Activated T-cell treated with anti-CD3 and anti-CD28 coated beads, Interleukin-2, amount 50 U/mL, for 24 hours (primary cell): ENCODE results near the gene VWA1.
"Not testable (repeated sequence)": the region's sequence is repeated elsewhere in the genome, so short reads cannot be mapped to it uniquely, and the experiment has no call there.

Experiments used
- DNase-seq: peaks from one replicate; pipeline ENCODE4 v3.0.0-alpha.2; 2020
- H3K27ac Mint-ChIP-seq: 2 replicates; pipeline ENCODE4 v1.8.0; 2020; ENCODE audit warnings: mild to moderate bottlenecking, mixed read lengths
- H3K27me3 Mint-ChIP-seq: 2 replicates; pipeline ENCODE4 v1.8.0; 2020; ENCODE audit warnings: mixed read lengths
- H3K36me3 Mint-ChIP-seq: 2 replicates; pipeline ENCODE4 v1.8.0; 2020; ENCODE audit warnings: low read depth, mixed read lengths
- H3K4me1 Mint-ChIP-seq: 2 replicates; pipeline ENCODE4 v1.8.0; 2020; ENCODE audit warnings: low read depth, mixed read lengths
- H3K4me3 Mint-ChIP-seq: 2 replicates; pipeline ENCODE4 v1.8.0; 2020; ENCODE audit warnings: mild to moderate bottlenecking, moderate library complexity, mixed read lengths
- H3K9me3 Mint-ChIP-seq: 2 replicates; pipeline ENCODE4 v1.8.0; 2020; ENCODE audit warnings: mixed read lengths

The VWA1 gene

DNA sequence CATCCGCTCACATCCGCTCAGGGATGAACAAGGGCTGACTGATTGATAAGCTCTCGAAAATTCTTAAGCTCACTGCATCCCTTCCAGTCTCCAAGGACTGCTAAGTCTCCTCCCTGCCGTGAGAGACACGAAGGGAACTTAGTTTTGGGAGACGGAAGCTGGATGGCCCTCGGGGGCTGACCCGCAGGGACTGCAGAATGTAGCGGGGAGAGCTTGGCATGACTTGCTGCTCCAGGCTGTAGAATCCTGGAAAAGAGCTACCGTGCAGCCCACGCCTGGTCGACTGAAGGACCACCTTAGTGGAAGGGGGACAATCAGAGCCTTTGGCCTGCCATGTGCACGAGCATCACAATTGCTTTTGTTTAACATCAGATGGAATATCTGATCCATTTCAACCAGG lies 19.7 kb upstream of the VWA1 start:
- no peak for DNase-seq
- Mint-ChIP-seq H3K9me3 (no peaks in the 10 kb centered on the region), H3K36me3 (peaks cover 2% of the 10 kb centered on the region), H3K27ac (no peak overlapping the region), H3K4me3 (no peak overlapping the region), H3K4me1 (peaks cover 18% of the 10 kb centered on the region), H3K27me3 (peaks cover 2% of the 10 kb centered on the region)

DNA sequence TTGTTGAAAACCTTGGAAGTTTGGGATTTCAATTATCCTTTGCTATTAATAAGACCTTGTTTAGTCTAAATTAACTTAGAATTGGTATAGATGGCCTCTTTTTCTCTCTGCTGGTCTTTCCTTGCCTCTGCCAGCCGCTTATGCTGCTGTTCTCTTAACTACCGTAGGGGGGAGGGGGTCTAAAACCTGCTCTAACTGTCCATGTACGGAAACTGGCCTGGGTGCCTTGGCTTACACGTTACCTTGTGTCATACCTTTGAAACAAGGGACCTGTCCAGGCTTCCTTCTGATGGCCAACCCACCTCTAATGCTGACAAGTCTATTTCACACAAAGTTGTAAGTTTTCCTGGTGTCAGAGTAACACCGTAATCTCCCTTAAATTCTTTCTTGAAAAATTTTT lies 18.1 kb upstream of the VWA1 start:
- H3K36me3 Mint-ChIP-seq, H3K27ac Mint-ChIP-seq, DNase-seq, H3K4me3 Mint-ChIP-seq, H3K9me3 Mint-ChIP-seq: not testable (repeated sequence)
- Mint-ChIP-seq H3K27me3 (peaks cover 12% of the 10 kb centered on the region), H3K4me1 (peaks cover 13% of the 10 kb centered on the region)

DNA sequence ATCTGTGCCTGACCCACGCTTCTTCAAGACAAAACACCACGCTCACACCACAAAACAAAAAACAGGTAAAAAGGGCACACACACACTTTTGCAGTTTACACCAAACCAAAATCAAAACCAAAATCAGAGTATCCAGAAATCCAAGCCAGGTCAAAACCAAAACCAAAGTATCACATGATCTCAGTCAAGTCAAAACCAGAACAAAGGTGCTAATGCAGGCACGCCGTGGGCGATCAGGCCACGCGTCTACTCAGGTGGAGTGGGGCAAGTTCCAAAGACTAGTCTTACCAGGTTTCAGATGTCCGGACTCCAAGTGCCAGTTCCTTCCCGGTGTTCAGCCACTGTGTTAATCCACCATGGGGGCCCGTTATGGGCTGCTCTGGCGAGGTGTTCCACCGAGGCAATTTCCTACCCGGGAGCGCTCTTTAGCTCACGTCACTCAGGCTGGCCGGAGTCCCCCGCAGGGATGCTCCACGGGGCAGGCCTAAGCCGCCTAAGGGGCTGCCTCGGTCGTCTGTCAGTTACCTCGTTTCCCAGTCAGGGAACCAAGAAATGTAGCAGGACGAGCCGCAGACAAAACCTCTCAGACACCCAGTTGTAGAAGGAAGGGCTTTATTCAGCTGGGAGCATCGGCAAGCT lies 17.5 kb upstream of the VWA1 start:
- peaks cover 15% of the 10 kb centered on the region for H3K4me1 Mint-ChIP-seq
- not testable (repeated sequence) for H3K4me3 Mint-ChIP-seq, H3K27ac Mint-ChIP-seq, H3K36me3 Mint-ChIP-seq, H3K9me3 Mint-ChIP-seq, DNase-seq
- H3K27me3 Mint-ChIP-seq, result peaks cover 18% of the 10 kb centered on the region

DNA sequence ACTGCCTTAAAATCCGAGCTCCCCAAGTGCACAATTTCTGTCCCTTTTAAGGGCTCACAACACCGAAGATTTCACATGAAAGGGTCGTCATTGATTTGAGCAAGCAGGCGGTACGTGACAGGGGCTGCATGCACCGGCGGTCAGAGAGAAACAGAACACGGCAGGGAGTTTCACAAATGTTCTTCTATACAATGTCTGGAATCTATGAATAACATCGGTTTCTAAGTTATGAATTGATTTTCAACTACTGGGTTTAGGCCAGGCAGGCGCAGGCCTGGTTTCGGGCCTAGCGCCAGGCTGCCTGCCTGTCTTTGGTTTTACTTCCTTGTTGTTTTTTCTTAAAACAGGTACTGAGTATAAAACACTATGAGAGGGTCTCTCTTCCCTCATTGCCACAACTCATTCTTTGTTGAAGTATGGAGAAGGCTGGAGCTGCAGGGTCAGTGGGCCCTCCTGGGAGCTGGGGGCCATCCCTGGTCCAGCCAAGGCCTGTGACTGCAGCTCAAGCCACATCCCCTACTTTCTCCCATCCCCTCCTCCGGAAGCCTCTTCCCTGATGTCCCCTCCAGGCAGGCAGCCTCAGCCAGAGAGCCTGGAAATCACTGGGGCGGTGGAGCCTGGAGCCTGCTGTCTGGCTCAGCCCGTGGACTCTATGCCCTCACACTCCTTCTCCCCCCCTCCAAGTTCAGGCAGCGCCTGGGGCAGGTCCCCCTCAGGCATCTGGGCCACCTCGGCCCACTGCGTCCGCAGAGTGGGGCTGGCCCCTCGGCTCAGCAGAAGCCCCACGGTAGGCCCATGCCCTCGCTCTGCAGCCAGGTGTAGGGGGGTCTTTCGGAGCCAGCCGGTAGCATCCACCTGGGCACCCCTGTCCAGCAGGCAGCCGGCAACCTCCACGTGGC lies 16.8 kb upstream of the VWA1 start:
- H3K9me3 Mint-ChIP-seq, result no peaks in the 10 kb centered on the region
- H3K27me3 Mint-ChIP-seq, result peaks cover 21% of the 10 kb centered on the region
- H3K4me3 Mint-ChIP-seq, result no peak overlapping the region
- no peaks in the 10 kb centered on the region for H3K36me3 Mint-ChIP-seq
- H3K4me1 Mint-ChIP-seq, result peaks cover 16% of the 10 kb centered on the region
- H3K27ac Mint-ChIP-seq, result no peak overlapping the region
- DNase-seq, result no peak

DNA sequence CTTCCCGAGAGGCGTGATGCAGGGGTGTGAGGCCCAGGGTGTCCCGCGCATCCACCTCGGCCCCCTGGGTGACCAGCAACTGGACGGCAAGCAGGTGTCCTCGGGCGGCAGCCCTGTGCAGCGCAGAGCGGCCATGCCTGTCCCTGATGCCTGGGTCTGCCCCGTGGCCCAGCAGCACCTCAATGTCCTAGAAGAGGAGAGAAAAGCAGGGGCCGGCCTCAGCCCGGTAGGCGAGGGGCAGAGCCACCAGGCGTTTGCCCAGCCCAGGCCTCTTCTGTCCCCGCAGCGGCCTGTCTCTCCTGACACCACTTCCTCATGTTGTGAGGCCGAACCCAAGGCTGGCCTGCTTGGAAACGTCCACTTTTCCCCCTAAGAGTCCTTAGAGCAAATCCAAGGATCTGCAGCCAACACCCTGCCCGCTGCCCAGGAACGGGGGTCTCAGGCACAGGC lies 16.1 kb upstream of the VWA1 start:
- Mint-ChIP-seq H3K9me3 (no peaks in the 10 kb centered on the region), H3K4me1 (peaks cover 16% of the 10 kb centered on the region), H3K27me3 (peaks cover 21% of the 10 kb centered on the region), H3K4me3 (no peak overlapping the region), H3K36me3 (no peaks in the 10 kb centered on the region), H3K27ac (no peak overlapping the region)
- DNase-seq, result no peak

DNA sequence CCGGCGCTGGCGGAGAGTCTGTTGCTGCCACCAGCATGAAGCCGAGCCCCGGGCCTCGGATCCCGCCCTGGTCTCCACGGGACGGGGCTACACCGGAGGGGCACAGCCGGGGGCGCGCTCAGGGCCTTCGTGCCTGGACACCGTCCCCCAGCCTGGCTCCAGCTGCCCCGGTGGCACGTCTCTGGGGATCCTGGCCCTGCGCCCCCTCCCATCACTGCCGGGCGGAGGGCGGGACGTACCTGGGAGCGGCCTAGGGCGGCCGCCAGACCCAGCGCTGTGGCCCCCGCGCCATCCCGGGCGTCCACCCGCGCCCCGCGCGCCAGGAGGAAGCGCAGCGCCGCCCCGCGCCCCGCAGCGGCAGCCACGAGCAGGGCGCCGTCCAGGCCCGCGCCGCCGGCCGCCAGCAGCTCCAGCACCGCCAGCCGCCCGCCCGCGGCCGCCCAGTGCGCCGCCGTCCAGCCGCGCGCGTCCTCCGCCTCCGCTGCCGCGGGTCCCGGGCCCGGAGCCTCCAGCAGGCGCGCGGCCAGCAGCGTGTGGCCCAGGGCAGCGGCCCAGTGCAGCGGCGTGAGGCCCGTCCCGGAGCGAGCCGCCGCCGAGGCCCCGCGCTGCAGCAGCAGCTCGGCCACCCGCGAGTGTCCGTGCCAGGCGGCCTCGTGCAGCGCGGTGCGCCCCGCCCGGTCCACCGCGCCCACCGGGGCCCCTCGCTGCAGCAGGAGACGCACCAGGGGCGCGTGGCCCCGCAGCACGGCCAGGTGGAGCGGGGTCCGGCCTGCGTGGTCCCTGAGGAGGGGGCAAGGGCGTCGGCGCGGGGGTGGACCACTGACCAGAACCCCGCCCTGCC lies 15.5 kb upstream of the VWA1 start:
- DNase-seq, result no peak
- H3K27ac Mint-ChIP-seq, result no peak overlapping the region

DNA sequence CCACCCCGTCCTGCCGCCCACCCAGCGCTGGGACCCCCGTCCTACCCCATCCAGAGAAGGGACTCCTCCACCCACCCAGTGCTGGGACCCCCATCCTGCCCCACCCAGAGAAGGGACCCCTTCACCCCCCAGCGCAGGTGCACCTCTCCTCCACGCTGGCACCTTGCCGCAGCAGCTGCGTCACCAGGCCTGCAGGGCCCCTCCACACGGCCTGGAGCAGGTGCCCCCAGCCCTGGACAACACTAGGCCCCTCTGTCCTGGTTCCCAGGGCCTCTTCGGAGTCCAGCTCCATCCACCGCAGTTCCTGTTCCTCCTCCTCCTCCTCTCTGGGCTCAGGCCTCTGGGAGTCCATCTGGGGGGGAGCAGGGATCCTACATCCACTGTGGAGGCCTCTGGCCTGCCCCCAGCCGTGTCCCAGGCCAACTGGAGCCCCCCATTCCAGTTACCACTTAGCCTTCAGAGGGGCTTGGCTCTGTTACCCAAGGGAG lies 14.8 kb upstream of the VWA1 start:
- Mint-ChIP-seq H3K27ac (no peak overlapping the region), H3K4me3 (no peak overlapping the region), H3K9me3 (no peaks in the 10 kb centered on the region), H3K36me3 (no peaks in the 10 kb centered on the region), H3K4me1 (peaks cover 16% of the 10 kb centered on the region), H3K27me3 (peaks cover 32% of the 10 kb centered on the region)
- DNase-seq, result no peak

More for the DNA sequence above, 15.5 kb upstream of the VWA1 start:
- Mint-ChIP-seq H3K36me3 (no peaks in the 10 kb centered on the region), H3K9me3 (no peaks in the 10 kb centered on the region), H3K4me1 (peaks cover 16% of the 10 kb centered on the region), H3K4me3 (no peak overlapping the region), H3K27me3 (peaks cover 27% of the 10 kb centered on the region)

DNA sequence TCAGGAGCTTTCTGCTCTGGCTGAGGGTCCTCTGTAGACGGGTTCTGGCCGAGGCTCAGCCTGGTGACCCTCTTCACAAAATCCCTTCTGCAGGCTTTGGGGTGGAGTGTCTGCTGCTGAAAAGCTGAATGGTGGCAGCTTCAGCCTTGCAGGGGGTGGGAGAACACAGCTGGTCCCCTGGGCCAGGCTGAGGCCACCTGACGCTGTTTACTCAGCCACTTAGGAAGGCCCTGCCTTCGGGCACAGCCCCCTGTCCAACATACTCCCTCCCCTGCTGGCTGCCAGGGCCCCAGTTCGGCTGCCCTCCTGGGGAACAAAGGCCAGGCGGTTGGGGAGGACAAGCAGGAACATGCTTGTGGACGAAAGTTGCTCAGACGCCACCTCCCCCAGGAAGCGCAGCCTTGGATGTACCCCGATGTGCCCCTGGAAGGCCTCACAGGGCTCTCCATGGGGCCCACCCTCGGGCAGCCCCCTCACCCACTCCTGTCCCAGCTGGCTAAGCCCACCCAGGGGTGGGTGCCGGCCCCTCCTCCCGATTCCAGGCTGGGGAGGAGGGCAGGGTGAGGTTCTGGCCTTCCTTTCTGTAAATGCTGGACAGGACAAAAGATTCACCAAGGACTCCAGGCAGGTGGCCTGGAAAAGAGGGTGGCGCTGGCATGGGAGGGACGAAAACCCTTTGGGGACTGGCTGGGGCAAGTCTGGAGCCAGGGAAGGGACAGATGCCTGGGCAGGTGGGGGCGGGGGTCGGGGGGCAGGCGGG lies 14.2 kb upstream of the VWA1 start, which contains the start of gene ANKRD65:
TSS of gene ANKRD65 (minus strand) at position 130 of the 760 bp plus-strand sequence. CDS start 271 bp downstream, outside the sequence.
- no peak within 1 kb of the TSS for H3K27ac Mint-ChIP-seq
- H3K4me1 Mint-ChIP-seq, result peaks cover 17% of the 10 kb centered on the region
- H3K36me3 Mint-ChIP-seq, result no peaks in the 10 kb centered on the region
- no peaks in the 10 kb centered on the region for H3K9me3 Mint-ChIP-seq
- peaks cover 37% of the 10 kb centered on the region for H3K27me3 Mint-ChIP-seq
- no peak for DNase-seq
- H3K4me3 Mint-ChIP-seq, result no peak within 1 kb of the TSS

DNA sequence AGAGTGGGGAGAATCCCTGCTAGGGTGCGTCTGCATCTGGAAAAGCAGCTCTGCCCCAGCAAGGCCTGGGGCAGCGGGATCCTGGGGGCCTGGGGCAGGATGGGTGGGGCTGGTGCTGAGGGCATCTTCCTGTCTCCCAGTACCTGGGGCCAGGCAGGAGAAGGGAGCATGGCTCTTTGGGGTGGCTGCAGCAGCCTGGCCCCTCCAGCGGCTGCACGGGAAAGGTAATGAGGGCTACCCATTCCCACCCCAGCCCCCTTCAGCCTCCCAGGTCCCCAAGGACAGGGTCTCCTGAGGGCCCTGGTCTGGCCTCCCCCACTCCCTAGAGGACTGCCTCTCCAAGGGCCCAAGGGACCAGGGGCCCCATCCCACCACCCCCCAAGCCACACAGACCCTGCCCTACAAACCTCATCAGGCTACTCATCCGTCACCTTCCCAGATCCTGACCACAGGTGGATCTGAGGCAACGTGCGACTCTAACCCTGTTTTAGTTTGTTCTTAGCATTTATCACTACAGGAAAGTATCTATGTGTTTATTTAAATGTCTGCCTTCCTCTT lies 13.5 kb upstream of the VWA1 start:
- H3K9me3 Mint-ChIP-seq, result no peaks in the 10 kb centered on the region
- H3K4me3 Mint-ChIP-seq, result no peak overlapping the region
- H3K36me3 Mint-ChIP-seq, result no peaks in the 10 kb centered on the region
- H3K27ac Mint-ChIP-seq, result no peak overlapping the region
- H3K4me1 Mint-ChIP-seq, result peaks cover 17% of the 10 kb centered on the region
- peaks cover 38% of the 10 kb centered on the region for H3K27me3 Mint-ChIP-seq
- no peak for DNase-seq

DNA sequence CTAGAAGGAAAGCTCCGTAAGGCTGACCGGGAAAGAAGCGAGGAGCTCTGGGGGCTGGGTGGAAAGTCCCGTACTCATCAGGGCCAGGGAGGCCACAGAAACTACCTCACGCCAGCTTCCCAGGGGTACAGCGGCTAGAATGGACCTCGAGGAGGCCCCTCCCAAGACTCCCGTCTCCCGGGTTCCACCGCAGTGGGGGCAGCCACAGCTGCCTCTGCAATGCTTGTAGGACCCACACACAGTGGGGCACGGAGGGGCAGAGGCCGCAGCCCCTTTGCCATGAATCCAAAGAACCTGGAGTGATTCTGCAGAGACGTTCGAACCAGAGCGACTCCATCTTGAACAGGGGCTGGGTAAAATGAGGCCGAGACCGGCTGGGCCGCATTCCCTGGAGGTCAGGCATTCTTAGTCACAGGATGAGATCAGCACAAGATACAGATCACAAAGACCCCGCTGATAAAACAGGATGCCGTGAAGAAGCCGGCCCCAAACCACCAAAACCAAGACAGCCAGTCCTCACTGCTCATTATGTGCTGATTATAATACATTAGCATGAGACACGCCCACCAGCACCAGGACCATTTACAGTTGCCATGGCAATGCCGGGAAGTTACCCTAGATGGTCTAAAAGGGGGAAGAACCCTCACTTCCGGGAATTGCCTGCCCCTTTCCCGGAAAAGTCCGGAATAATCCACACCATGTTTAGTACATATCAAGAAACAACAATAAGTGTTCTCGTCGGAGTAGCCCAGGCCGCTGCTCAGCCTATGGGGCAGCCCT lies 12.8 kb upstream of the VWA1 start:
- Mint-ChIP-seq H3K27me3 (peaks cover 38% of the 10 kb centered on the region), H3K9me3 (no peaks in the 10 kb centered on the region), H3K36me3 (no peaks in the 10 kb centered on the region), H3K4me1 (peaks cover 16% of the 10 kb centered on the region), H3K4me3 (no peak overlapping the region), H3K27ac (peak overlapping the region; percentile 17)
- DNase-seq, result no peak

DNA sequence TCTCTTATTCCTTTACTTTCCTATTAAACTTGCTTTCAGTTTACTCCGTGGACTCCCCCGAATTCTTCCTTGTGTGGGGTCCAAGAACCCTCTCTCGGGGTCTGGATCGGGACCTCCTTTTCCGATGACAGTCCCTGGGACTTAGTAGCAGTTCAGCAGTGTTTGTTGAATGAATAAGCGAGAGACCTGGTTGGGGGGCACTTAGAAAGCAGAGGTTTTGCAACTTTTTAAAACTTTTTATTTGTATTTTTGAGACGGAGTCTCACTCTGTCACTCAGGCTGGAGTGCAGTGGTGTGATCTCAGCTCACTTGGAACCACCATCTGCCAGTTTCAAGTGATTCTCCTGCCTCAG lies 12.3 kb upstream of the VWA1 start:
- no peaks in the 10 kb centered on the region for H3K9me3 Mint-ChIP-seq
- H3K27ac Mint-ChIP-seq, result no peak overlapping the region
- H3K4me3 Mint-ChIP-seq, result no peak overlapping the region
- no peaks in the 10 kb centered on the region for H3K36me3 Mint-ChIP-seq
- no peak for DNase-seq
- H3K27me3 Mint-ChIP-seq, result peaks cover 38% of the 10 kb centered on the region
- peaks cover 11% of the 10 kb centered on the region for H3K4me1 Mint-ChIP-seq

DNA sequence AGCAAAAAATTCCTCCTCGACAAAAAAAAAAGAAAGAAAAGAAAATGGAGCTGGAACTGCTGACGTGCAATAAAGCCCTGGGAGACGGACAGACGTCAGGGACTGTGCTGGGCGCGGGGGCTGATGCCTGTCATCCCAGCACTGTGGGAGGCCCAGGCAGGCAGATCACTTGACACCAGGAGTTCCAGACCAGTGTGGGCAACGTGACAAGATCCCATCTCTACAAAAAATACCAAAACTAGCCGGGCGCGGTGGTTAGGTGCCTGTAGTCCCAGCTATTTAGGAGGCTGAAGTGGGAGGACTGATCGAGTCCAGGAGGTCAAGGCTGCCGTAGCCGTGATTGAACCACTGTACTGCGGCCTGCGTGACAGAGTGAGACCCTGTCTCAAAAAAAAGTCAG lies 10.8 kb upstream of the VWA1 start:
- peaks cover 50% of the 10 kb centered on the region for H3K27me3 Mint-ChIP-seq
- H3K27ac Mint-ChIP-seq, result no peak overlapping the region
- H3K36me3 Mint-ChIP-seq, result no peaks in the 10 kb centered on the region
- H3K4me3 Mint-ChIP-seq, result no peak overlapping the region
- no peak for DNase-seq
- no peaks in the 10 kb centered on the region for H3K9me3 Mint-ChIP-seq
- peaks cover 10% of the 10 kb centered on the region for H3K4me1 Mint-ChIP-seq

DNA sequence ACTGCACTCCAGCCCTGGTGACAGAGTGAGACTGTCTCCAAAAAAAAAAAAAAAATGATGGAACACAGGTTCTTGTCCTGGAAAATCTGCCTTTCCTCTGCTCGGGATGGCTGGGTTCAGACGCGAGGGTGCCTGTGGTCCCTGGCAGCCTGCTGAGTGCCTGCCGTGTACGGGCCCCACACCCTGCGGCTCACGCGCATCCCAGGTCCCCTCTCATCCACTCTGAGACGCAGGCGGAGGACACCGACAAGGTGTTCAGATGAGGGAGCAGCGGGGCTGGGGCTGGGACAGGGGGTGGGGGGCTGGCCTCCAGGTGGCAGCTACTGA lies 10.1 kb upstream of the VWA1 start:
- Mint-ChIP-seq H3K36me3 (no peaks in the 10 kb centered on the region), H3K4me1 (peaks cover 10% of the 10 kb centered on the region), H3K9me3 (no peaks in the 10 kb centered on the region), H3K27ac (no peak overlapping the region), H3K4me3 (no peak overlapping the region), H3K27me3 (peaks cover 56% of the 10 kb centered on the region)
- DNase-seq, result no peak
